NCI-H510A treated with DMSO at 0.1 percent for 48 hours (cell line): ENCODE results near the gene C10orf71.

Experiments used
- DNase-seq: peaks from one replicate; lab custom pipeline; 2025; lab: John Stamatoyannopoulos, UW

The C10orf71 gene

GRCh38 chr10:49273082-49273465 is 25.9 kb upstream of the C10orf71 start:
- no peak for DNase-seq

GRCh38 chr10:49273626-49274025 is 25.3 kb upstream of the C10orf71 start:
- no peak for DNase-seq

- no peak for DNase-seq
Observed at GRCh38 chr10:49274886-49275285, 24.1 kb upstream of the C10orf71 start.

- no peak for DNase-seq
Observed at GRCh38 chr10:49275896-49276295, 23.1 kb upstream of the C10orf71 start.

GRCh38 chr10:49276596-49276995 is 22.4 kb upstream of the C10orf71 start:
- DNase-seq, result no peak

GRCh38 chr10:49277973-49278372 is 21.0 kb upstream of the C10orf71 start:
- no peak for DNase-seq

- no peak for DNase-seq
Observed at GRCh38 chr10:49278497-49278981, 20.4 kb upstream of the C10orf71 start.

- no peak for DNase-seq
Observed at GRCh38 chr10:49279015-49279880, 19.7 kb upstream of the C10orf71 start.

- DNase-seq, result no peak
Observed at GRCh38 chr10:49280001-49280408, 19.0 kb upstream of the C10orf71 start.

- no peak for DNase-seq
Observed at GRCh38 chr10:49281461-49281860, 17.5 kb upstream of the C10orf71 start.

GRCh38 chr10:49282306-49282705 is 16.7 kb upstream of the C10orf71 start:
- no peak for DNase-seq

GRCh38 chr10:49282879-49283341 is 16.1 kb upstream of the C10orf71 start:
- DNase-seq, result no peak

GRCh38 chr10:49283491-49283890 is 15.5 kb upstream of the C10orf71 start:
- DNase-seq, result no peak

- DNase-seq, result no peak
Observed at GRCh38 chr10:49284356-49284755, 14.6 kb upstream of the C10orf71 start.

GRCh38 chr10:49285232-49285631 is 13.7 kb upstream of the C10orf71 start:
- no peak for DNase-seq

GRCh38 chr10:49286686-49287085 is 12.3 kb upstream of the C10orf71 start:
- DNase-seq, result no peak

- DNase-seq, result no peak
Observed at GRCh38 chr10:49287689-49288340, 11.2 kb upstream of the C10orf71 start.

- no peak for DNase-seq
Observed at GRCh38 chr10:49288341-49289065, 10.5 kb upstream of the C10orf71 start.

- DNase-seq, result no peak
Observed at GRCh38 chr10:49289480-49289879, 9.5 kb upstream of the C10orf71 start.

- DNase-seq, result no peak
Observed at GRCh38 chr10:49290131-49290530, 8.8 kb upstream of the C10orf71 start.

- DNase-seq, result no peak
Observed at GRCh38 chr10:49290607-49291006, 8.4 kb upstream of the C10orf71 start.

GRCh38 chr10:49292565-49293207 is 6.3 kb upstream of the C10orf71 start:
- DNase-seq, result peak; percentile 44
